IMR-90 (cell line): ENCODE results near the gene NCOA7. TPM values are rescaled to one million over a fixed set of nuclear protein-coding genes. Genes with fewer than 3 reads are reported as not detected.

Source experiments
- ATAC-seq: fragments of 200-7000 bp; cut with Tn5 transposase; 2 replicates; pipeline ENCODE4 v1.9.1; 2020; ENCODE audit warnings: low read depth, mild to moderate bottlenecking, moderate library complexity
- BruUV-seq: library from RNA; stranded (reverse); fragments of 400-500 nt; replicated peaks from 2 replicates; lab custom pipeline; 2021; lab: Mats Ljungman, UMichigan
- CTCF ChIA-PET: fragments of 300-600 bp; formaldehyde crosslinking; extraction: SDS; loops from one replicate; lab custom pipeline; 2021; ENCODE audit warnings: antibody characterized with exemption; lab: Yijun Ruan, JAX
- POLR2A ChIA-PET: fragments of 300-600 bp; sonication (Branson Sonifier 250); formaldehyde crosslinking; loops from one replicate; lab custom pipeline; 2022; ENCODE audit warnings: antibody characterized with exemption; ENCODE audit not compliant: unreplicated experiment; lab: Charles Lee
- DNase-seq: peaks from one replicate; pipeline ENCODE4 v3.0.0; 2013
- H2AFZ ChIP-seq: replicated peaks from 2 replicates; pipeline ENCODE3; 2013; ENCODE audit warnings: low read length, mild to moderate bottlenecking; ENCODE audit not compliant: poor library complexity
- H2AK5ac ChIP-seq: 2 replicates; pipeline ENCODE4 v1.6.1; 2013; ENCODE audit warnings: low read depth, low read length, inconsistent platforms
- H2AK9ac ChIP-seq: replicated peaks from 2 replicates; pipeline ENCODE3; 2013; ENCODE audit warnings: mild to moderate bottlenecking, low read depth, low read length, moderate library complexity; ENCODE audit not compliant: poor library complexity
- H2BK120ac ChIP-seq: 2 replicates; pipeline ENCODE4 v1.6.1; 2013; ENCODE audit warnings: low read depth, low read length, inconsistent platforms
- H2BK15ac ChIP-seq: 3 replicates; pipeline ENCODE4 v1.6.1; 2013; ENCODE audit warnings: low read depth, low read length, inconsistent platforms
- H2BK20ac ChIP-seq: 2 replicates; pipeline ENCODE4 v1.6.1; 2013; ENCODE audit warnings: low read depth, mild to moderate bottlenecking, inconsistent platforms, low read length, moderate library complexity
- H2BK5ac ChIP-seq: 2 replicates; pipeline ENCODE4 v1.6.1; 2013; ENCODE audit warnings: mild to moderate bottlenecking, low read depth, low read length, inconsistent platforms; ENCODE audit not compliant: poor library complexity, severe bottlenecking
- H3K14ac ChIP-seq: replicated peaks from 2 replicates; pipeline ENCODE4 v1.6.1; 2013; ENCODE audit warnings: low read depth, low read length, inconsistent platforms
- H3K18ac ChIP-seq: 2 replicates; pipeline ENCODE4 v1.6.1; 2013; ENCODE audit warnings: low read depth, low read length, control low read depth
- H3K23ac ChIP-seq: 2 replicates; pipeline ENCODE4 v1.6.1; 2013; ENCODE audit warnings: low read depth, low read length, inconsistent platforms
- H3K27ac ChIP-seq: 2 replicates; pipeline ENCODE4 v1.5.1; 2013; ENCODE audit warnings: mild to moderate bottlenecking, control low read depth, low read length; ENCODE audit not compliant: insufficient read depth
- H3K27me3 ChIP-seq: 2 replicates; pipeline ENCODE4 v1.6.1; 2013; ENCODE audit warnings: low read length; ENCODE audit not compliant: control insufficient read depth, insufficient read depth
- H3K36me3 ChIP-seq: 2 replicates; pipeline ENCODE4 v1.6.1; 2013; ENCODE audit warnings: low read length, mixed read lengths; ENCODE audit not compliant: control insufficient read depth, insufficient read depth
- H3K4ac ChIP-seq: 2 replicates; pipeline ENCODE4 v1.6.1; 2013; ENCODE audit warnings: low read depth, low read length, inconsistent platforms
- H3K4me1 ChIP-seq: 2 replicates; pipeline ENCODE4 v1.6.1; 2013; ENCODE audit warnings: low read length, mixed read lengths; ENCODE audit not compliant: control insufficient read depth, insufficient read depth
- H3K4me2 ChIP-seq: 2 replicates; pipeline ENCODE4 v1.6.1; 2013; ENCODE audit warnings: low read depth, mild to moderate bottlenecking, control low read depth, low read length, moderate library complexity
- H3K4me3 ChIP-seq: 2 replicates; pipeline ENCODE4 v1.5.1; 2013; ENCODE audit warnings: low read depth, mild to moderate bottlenecking, control low read depth, low read length, moderate library complexity; ENCODE audit not compliant: insufficient read depth
- H3K56ac ChIP-seq: 2 replicates; pipeline ENCODE4 v1.6.1; 2013; ENCODE audit warnings: low read length, inconsistent platforms; ENCODE audit not compliant: insufficient read depth; ENCODE audit errors: extremely low read depth
- H3K79me1 ChIP-seq, 2 experiments: 2 replicates each; pipeline ENCODE4 v1.6.1; 2013; ENCODE audit warnings: low read length in 2 of 2, inconsistent platforms in 1 of 2, low read depth in 1 of 2
- H3K9ac ChIP-seq: 2 replicates; pipeline ENCODE4 v1.6.1; 2013; ENCODE audit warnings: low read depth, low read length, control low read depth
- H3K9me1 ChIP-seq: 2 replicates; pipeline ENCODE4 v1.6.1; 2013; ENCODE audit warnings: low read length, inconsistent platforms; ENCODE audit not compliant: insufficient read depth
- H3K9me3 ChIP-seq: 2 replicates; pipeline ENCODE4 v1.6.1; 2013; ENCODE audit warnings: low read length; ENCODE audit not compliant: control insufficient read depth, insufficient read depth
- H4K20me1 ChIP-seq: 2 replicates; pipeline ENCODE4 v1.6.1; 2013; ENCODE audit warnings: low read length, inconsistent platforms; ENCODE audit not compliant: insufficient read depth
- H4K5ac ChIP-seq: 2 replicates; pipeline ENCODE4 v1.6.1; 2013; ENCODE audit warnings: mild to moderate bottlenecking, low read depth, low read length, control low read depth
- H4K8ac ChIP-seq, 2 experiments: 2 replicates each; pipeline ENCODE4 v1.6.1; 2013; ENCODE audit warnings: low read depth in 2 of 2, low read length in 2 of 2, control low read depth in 1 of 2, inconsistent platforms in 1 of 2
- H4K91ac ChIP-seq: 2 replicates; pipeline ENCODE4 v1.6.1; 2013; ENCODE audit warnings: low read depth, low read length, inconsistent platforms; ENCODE audit not compliant: insufficient read depth
- CHD1 ChIP-seq: IDR thresholded peaks from 2 replicates; pipeline ENCODE4 v1.6.1; 2012; ENCODE audit warnings: low read depth, low read length, improper control_type of control experiment
- ELK1 ChIP-seq: fragments of 150-350 bp; IDR thresholded peaks from 2 replicates; pipeline ENCODE4 v1.6.1; 2016; ENCODE audit warnings: low read depth, mild to moderate bottlenecking, low read length, moderate library complexity, borderline replicate concordance
- MXI1 ChIP-seq: IDR thresholded peaks from 2 replicates; pipeline ENCODE4 v1.6.1; 2012; ENCODE audit warnings: low read depth, mild to moderate bottlenecking, low read length, moderate library complexity, borderline replicate concordance
- RAD21 ChIP-seq: IDR thresholded peaks from 2 replicates; pipeline ENCODE4 v1.6.1; 2012; ENCODE audit warnings: low read length, improper control_type of control experiment
- RCOR1 ChIP-seq: IDR thresholded peaks from 2 replicates; pipeline ENCODE4 v1.6.1; 2012; ENCODE audit warnings: mild to moderate bottlenecking, low read length, improper control_type of control experiment; ENCODE audit not compliant: insufficient replicate concordance
- RFX5 ChIP-seq: IDR thresholded peaks from 2 replicates; pipeline ENCODE4 v1.8.0; 2012; ENCODE audit warnings: low read depth, mild to moderate bottlenecking, low read length, moderate library complexity
- SMC3 ChIP-seq: fragments of 150-350 bp; IDR thresholded peaks from 2 replicates; pipeline ENCODE4 v1.6.1; 2016; ENCODE audit warnings: low read depth, mild to moderate bottlenecking, antibody characterized with exemption, low read length, moderate library complexity
- USF2 ChIP-seq: fragments of 150-350 bp; IDR thresholded peaks from 2 replicates; pipeline ENCODE4 v1.6.1; 2017; ENCODE audit warnings: mild to moderate bottlenecking, antibody characterized with exemption, low read length, low read depth
- WGBS, 2 experiments: methylation state at CpG; one replicate each; pipeline versions ENCODE4 v1.1.5 to v1.1.7; 2013; ENCODE audit warnings: missing lambda C conversion rate in 2 of 2; ENCODE audit not compliant: insufficient read length in 1 of 2; ENCODE audit errors: extremely low coverage in 2 of 2; 5-methylcytosine and 5-hydroxymethylcytosine counted together
- dilution Hi-C: fragments of 300-500 bp; cut with HindIII; formaldehyde crosslinking; loops from one replicate; pipeline ENCODE4 v1.14.3; 2018; ENCODE audit warnings: low sequenced_read_pairs; ENCODE audit not compliant: unreplicated experiment
- in situ Hi-C: fragments of 300-500 bp; cut with MboI; formaldehyde crosslinking; loops from 3 replicates; pipeline ENCODE4 v1.14.3; 2019; ENCODE audit warnings: low sequenced_read_pairs, inconsistent platforms, mixed read lengths
- intact Hi-C: fragments of 100-400 bp; cut with micrococcal nuclease; formaldehyde crosslinking; loops from 2 replicates; pipeline ENCODE4 v1.10.0; 2022
- polyA plus RNA-seq, 3 experiments: library from polyadenylated mRNA; depleted of rRNA; stranded (reverse); fragments of >200 nt; gene quantifications; 2 replicates each; pipeline ENCODE4 v1.2.3, GENCODE V29; 2012; ENCODE audit warnings: low replicate concordance in 1 of 3
- total RNA-seq: library from RNA; depleted of rRNA; stranded (reverse); fragments of >200 nt; gene quantifications from 2 replicates; pipeline ENCODE4 v1.2.3, GENCODE V29; 2012

The NCOA7 gene
- total and polyA plus RNA-seq, 2 of the 4 experiments (the other 2 are of a cell fraction): 12.6 to 12.9 TPM

GRCh38 chr6:125824946-125825771 is 34.4 kb downstream of the NCOA7 start (continued):
- TF ChIP-seq SMC3: no peak

- no peak overlapping the region for H3K4me2 ChIP-seq
- no peaks in the 10 kb centered on the region for H3K4me1 ChIP-seq
- H3K79me1 ChIP-seq: peaks cover under 1 to 6% of the 10 kb centered on the region in 2 experiments; a peak in 3 of 4 replicates
- H3K18ac ChIP-seq: no peak overlapping the region
- no peak overlapping the region for H2BK120ac ChIP-seq
- no peak overlapping the region for H3K9ac ChIP-seq
- ATAC-seq (no peak), DNase-seq (no peak)
- H2BK5ac ChIP-seq: no peak overlapping the region
- intact Hi-C loops: no loop called here
- no peak overlapping the region for H2BK20ac ChIP-seq
- H3K14ac ChIP-seq: no peak overlapping the region
- H3K9me3 ChIP-seq: no peaks in the 10 kb centered on the region
- H2AK5ac ChIP-seq: no peak overlapping the region
- H3K23ac ChIP-seq: no peak overlapping the region
- no peaks in the 10 kb centered on the region for H3K27me3 ChIP-seq
- WGBS, 2 experiments: no CpG with 5 or more reads among the region's 9 CpGs
- CTCF ChIA-PET: no interaction called here
- no peak overlapping the region for H2AFZ ChIP-seq
- no peak overlapping the region for H4K91ac ChIP-seq
- POLR2A ChIA-PET: no interaction called here
- no peak overlapping the region for H2AK9ac ChIP-seq
- TF ChIP-seq CHD1 (no peak), MXI1 (no peak), USF2 (no peak), RCOR1 (no peak), ELK1 (no peak), RFX5 (no peak), RAD21 (no peak)
- no peak overlapping the region for H3K56ac ChIP-seq
- no peak overlapping the region for H3K27ac ChIP-seq
- peaks cover under 1% of the 10 kb centered on the region for H3K9me1 ChIP-seq
- H3K4ac ChIP-seq: no peak overlapping the region
- 0 out of 2 replicates have a peak, but pooled peaks cover 1% of the 10 kb centered on the region for H3K36me3 ChIP-seq
- no peaks in the 10 kb centered on the region for H4K20me1 ChIP-seq
- no TSS peak for BruUV-seq
- H4K5ac ChIP-seq: no peak overlapping the region
- H3K4me3 ChIP-seq: no peak overlapping the region
- no peak overlapping the region for H2BK15ac ChIP-seq
- dilution Hi-C loops: no loop called here
- no peak overlapping the region for H4K8ac ChIP-seq
- in situ Hi-C loops: no loop called here
Measured at GRCh38 chr6:125826695-125827463, 36.1 kb downstream of the NCOA7 start.
